ENCODE results near the gene CCDC85C. TPM values are rescaled to one million over a fixed set of nuclear protein-coding genes. Genes with fewer than 3 reads are reported as not detected.

Gene CCDC85C
- 7.4 and 11.2 TPM in 2 replicates for total RNA-seq

GRCh38 chr14:99603471-99604277 is at the start of gene CCDC85C:
CCDC85C (minus strand) TSS chr14:99604207; CDS start chr14:99603959, 248 bp downstream.
- TF ChIP-seq CTCF (IDR thresholded peaks at IDR 0.05; ENCODE audit: insufficient read depth, low read depth, low read length): no peak
- peak within 1 kb of the TSS; percentile 73 for H3K4me3 ChIP-seq (ENCODE audit: low read depth, low read length)
- DNase-seq (ENCODE audit: low read depth): peak; percentile 47

DNA sequence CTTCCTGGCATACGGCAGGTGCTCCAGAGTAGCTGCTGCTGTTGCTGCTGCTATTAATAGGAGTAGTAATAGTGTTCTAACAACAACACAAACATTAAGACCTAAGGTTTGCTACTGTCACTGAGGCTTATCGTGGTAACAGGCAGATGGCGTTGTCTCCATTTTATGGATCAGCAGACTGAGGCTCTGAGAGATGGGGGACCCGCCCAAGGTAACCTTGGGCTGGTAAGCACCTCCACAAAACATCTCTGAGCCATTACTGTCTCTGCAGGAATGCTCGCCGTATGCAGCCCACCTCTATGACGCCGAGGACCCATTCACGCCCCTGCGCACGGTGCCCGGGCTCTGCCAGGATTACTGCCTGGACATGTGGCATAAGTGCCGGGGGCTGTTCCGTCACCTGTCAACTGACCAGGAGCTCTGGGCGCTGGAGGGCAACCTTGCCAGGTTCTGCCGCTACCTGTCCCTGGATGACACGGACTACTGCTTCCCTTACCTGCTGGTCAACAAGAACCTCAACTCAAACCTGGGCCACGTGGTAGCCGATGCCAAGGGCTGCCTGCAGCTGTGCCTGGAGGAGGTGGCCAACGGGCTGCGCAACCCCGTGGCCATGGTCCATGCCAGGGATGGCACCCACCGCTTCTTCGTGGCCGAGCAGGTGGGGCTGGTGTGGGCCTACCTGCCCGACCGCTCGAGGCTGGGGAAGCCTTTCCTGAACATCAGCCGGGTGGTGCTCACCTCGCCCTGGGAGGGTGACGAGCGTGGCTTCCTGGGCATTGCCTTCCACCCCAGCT is 48.1 kb upstream of the CCDC85C start:
- no peak overlapping the region for H3K4me3 ChIP-seq (ENCODE audit: low read depth, low read length)
- no peak for DNase-seq (ENCODE audit: low read depth)

DNA sequence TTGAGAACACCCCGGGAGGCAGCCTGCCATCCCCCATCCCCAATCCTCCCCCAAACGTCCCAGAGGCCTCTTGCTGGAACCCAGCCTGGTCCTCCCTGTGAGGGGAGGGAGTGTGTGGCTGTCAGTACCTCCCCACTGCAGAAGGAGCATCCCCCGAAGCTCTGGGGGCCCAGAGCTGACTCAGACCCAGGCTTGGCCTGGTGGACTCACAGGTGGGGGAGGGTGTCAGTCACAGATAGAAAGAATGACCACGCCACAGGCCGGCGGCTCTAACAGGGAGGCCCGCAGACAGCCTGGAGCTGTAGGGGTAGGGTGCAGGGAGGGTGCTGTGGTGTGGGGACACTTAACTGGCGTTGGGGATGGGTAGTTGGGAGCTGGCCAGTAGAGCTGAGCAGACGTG is 46.2 kb upstream of the CCDC85C start:
- no peak for DNase-seq (ENCODE audit: low read depth)
- H3K4me3 ChIP-seq (ENCODE audit: low read depth, low read length): no peak overlapping the region
- no peak for TF ChIP-seq CTCF (IDR thresholded peaks at IDR 0.05; ENCODE audit: insufficient read depth, low read depth, low read length)

More for the DNA sequence above, 48.1 kb upstream of the CCDC85C start:
- no peak for TF ChIP-seq CTCF (IDR thresholded peaks at IDR 0.05; ENCODE audit: insufficient read depth, low read depth, low read length)

DNA sequence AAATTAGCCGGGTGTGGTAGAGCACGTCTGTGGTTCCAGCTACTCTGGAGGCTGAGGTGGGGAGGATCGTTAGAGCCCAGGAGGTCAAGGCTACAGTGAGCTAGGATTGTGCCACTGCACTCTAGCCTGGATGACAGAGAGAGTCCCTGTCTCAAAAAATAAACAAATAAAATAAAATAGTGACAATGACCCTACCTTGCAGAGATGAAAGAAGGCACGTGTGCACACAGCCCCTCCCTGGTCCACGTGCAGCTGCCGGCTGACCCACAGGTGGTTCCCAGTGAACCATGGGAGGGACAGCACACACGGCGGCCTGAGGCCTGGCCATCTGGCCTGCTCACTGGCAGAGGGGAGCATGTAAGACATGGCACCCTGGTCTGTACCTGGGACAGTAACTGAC is 45.6 kb upstream of the CCDC85C start:
- no peak overlapping the region for H3K4me3 ChIP-seq (ENCODE audit: low read depth, low read length)
- no peak for TF ChIP-seq CTCF (IDR thresholded peaks at IDR 0.05; ENCODE audit: insufficient read depth, low read depth, low read length)
- DNase-seq (ENCODE audit: low read depth): no peak

DNA sequence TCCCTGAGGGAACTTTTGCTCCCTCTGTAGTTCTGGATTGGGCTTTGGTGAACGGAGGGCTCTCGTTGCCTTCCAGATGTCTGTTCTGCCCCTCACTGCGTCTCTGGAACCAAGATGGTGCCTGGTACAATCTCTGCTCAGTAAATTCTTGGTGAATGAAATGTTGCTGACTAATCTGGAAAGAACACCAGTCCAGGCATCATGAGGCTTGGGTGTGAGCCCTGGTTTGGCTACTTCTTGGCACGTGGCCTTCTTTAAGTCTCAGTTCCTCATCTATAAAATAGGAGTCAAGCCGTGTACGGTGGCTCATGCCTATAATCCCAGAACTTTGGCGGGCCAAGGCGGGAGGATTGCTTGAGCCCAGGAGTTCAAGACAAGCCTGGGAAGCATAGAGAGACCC is 45.2 kb upstream of the CCDC85C start:
- H3K4me3 ChIP-seq (ENCODE audit: low read depth, low read length): no peak overlapping the region
- DNase-seq (ENCODE audit: low read depth): no peak

More for the DNA sequence above, 45.2 kb upstream of the CCDC85C start:
- no peak for TF ChIP-seq CTCF (IDR thresholded peaks at IDR 0.05; ENCODE audit: insufficient read depth, low read depth, low read length)
